Neural crest cell (in vitro differentiated cells): Measurements from ENCODE around the gene GIT2. TPM values are rescaled to one million over a fixed set of nuclear protein-coding genes. Genes with fewer than 3 reads are reported as not detected.

Experiments
- DNase-seq: peaks from one replicate; pipeline ENCODE4 v3.0.0; 2021; ENCODE audit warnings: low read depth, mixed read lengths, low spot score
- H3K27ac Mint-ChIP-seq: one replicate; pipeline ENCODE4 v1.8.0; 2021; ENCODE audit warnings: mild to moderate bottlenecking, mixed read lengths; ENCODE audit not compliant: unreplicated experiment
- H3K27me3 Mint-ChIP-seq: 2 replicates; pipeline ENCODE4 v1.8.0; 2021; ENCODE audit warnings: low read depth, mild to moderate bottlenecking, mixed read lengths
- H3K36me3 Mint-ChIP-seq: 2 replicates; pipeline ENCODE4 v1.8.0; 2021; ENCODE audit warnings: low read depth, mild to moderate bottlenecking, mixed read lengths
- H3K4me1 Mint-ChIP-seq: 2 replicates; pipeline ENCODE4 v1.8.0; 2021; ENCODE audit warnings: mixed read lengths
- H3K4me3 Mint-ChIP-seq: one replicate; pipeline ENCODE4 v1.8.0; 2021; ENCODE audit warnings: mild to moderate bottlenecking, mixed read lengths
- H3K9me3 Mint-ChIP-seq: 2 replicates; pipeline ENCODE4 v1.8.0; 2021; ENCODE audit warnings: mixed read lengths
- total RNA-seq: library from RNA; stranded (reverse); gene quantifications from 2 replicates; pipeline ENCODE4 v1.2.1, GENCODE V29; 2021
- TF ChIP-seq, protein P1 (sequence below): fragments of 200-600 bp; sonication (generic); conservative IDR thresholded peaks from 2 replicates; pipeline ENCODE4 v1.5.0; 2021; ENCODE audit warnings: antibody characterized with exemption, mild to moderate bottlenecking

GIT2 gene
- total RNA-seq, 1 donor from 2014 or later = 31.1 TPM

DNA sequence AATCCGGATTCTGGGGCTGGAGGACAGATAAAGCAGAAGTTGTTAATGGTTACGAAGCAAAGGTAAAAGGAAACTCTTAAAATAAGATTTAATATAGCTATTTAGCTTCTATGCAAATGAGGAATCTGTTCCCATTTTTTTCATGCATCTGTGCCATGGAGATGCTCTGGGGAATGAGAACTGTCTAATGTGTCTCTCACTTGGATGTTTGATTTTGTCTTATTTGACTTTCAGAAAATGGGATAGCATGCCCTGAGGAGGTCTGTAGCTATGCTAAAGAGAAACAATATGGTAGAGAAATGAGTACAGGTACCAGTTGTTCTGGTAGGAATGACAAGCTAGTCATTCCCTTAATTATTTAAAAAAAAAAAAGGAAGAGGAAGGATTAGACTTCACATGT, 27.9 kb upstream of the GIT2 start:
- H3K27ac Mint-ChIP-seq = peak overlapping the region; percentile 82
- H3K36me3 Mint-ChIP-seq = peaks cover 5% of the 10 kb centered on the region
- H3K4me3 Mint-ChIP-seq = no peak overlapping the region
- TF ChIP-seq, protein P1, sequence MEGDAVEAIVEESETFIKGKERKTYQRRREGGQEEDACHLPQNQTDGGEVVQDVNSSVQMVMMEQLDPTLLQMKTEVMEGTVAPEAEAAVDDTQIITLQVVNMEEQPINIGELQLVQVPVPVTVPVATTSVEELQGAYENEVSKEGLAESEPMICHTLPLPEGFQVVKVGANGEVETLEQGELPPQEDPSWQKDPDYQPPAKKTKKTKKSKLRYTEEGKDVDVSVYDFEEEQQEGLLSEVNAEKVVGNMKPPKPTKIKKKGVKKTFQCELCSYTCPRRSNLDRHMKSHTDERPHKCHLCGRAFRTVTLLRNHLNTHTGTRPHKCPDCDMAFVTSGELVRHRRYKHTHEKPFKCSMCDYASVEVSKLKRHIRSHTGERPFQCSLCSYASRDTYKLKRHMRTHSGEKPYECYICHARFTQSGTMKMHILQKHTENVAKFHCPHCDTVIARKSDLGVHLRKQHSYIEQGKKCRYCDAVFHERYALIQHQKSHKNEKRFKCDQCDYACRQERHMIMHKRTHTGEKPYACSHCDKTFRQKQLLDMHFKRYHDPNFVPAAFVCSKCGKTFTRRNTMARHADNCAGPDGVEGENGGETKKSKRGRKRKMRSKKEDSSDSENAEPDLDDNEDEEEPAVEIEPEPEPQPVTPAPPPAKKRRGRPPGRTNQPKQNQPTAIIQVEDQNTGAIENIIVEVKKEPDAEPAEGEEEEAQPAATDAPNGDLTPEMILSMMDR = no peak
- DNase-seq = no peak
- H3K27me3 Mint-ChIP-seq = no peaks in the 10 kb centered on the region
- H3K4me1 Mint-ChIP-seq = peaks cover 15% of the 10 kb centered on the region
- H3K9me3 Mint-ChIP-seq = no peaks in the 10 kb centered on the region

DNA sequence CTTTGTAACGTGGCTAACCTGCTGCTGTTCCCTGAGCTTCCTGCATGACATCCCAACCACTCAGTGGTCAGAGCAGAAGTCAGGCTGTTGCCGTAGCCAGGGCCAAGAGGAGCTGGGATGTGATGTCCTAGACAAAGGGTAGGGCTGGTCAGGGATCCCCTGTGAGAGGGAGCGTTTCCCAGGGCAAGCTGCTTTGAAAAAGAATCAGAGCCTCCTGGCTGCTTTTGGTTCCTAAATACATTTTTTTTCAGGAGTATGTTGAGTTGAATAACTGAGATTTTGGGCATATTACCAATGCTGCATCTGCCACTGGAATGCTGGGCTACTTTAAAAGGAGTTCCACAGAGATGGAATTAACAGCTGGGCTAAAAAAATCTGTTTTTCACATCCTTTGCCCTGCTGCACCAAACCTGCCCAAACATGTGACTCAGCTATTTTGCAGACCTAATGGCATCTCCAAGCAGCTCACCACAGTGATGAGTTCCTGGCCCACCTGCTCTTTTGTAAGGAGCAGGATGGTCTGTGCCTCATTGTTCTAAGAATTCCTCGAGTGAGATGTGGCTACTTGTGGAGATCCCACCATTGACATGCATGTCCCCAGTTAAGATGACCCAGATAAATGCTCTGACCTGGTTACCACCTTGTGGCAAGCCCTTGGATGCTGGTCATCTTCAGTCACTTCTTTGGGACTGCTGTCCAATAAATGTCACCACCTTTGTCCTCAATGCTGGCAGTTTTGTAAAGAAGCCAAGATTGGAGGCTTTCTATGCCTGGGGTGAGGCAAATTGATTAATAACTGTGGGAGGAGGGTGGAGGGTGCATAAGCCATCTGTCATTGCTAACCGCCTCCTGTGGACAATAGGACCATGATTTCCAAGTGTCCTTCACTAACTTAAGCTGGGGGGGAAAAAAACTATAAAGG, 27.2 kb upstream of the GIT2 start:
- H3K27me3 Mint-ChIP-seq = no peaks in the 10 kb centered on the region
- DNase-seq = no peak
- no peak overlapping the region for H3K4me3 Mint-ChIP-seq
- TF ChIP-seq, protein P1 = no peak
- peaks cover 7% of the 10 kb centered on the region for H3K36me3 Mint-ChIP-seq
- no peaks in the 10 kb centered on the region for H3K9me3 Mint-ChIP-seq
- H3K4me1 Mint-ChIP-seq = peaks cover 15% of the 10 kb centered on the region
- H3K27ac Mint-ChIP-seq = peak overlapping the region; percentile 82

DNA sequence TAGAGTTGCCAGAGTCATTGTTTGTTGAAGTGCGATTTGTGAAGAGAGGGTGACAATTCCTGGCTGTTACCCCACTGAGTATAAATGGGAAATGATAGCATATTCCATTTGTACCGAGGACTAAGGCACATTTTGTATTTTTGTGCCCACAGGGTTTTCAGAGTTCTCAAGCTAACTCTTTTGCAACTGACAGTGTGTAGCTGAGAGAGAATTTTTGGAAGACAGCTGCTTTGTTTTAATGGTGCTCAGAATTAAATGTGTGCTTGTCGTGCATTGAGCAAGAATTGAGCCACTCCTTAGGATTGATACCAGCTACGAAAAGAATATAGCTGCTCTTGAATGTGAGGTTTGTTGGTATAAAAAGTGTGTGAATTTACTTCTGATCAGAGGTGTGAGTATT, 24.8 kb upstream of the GIT2 start:
- Mint-ChIP-seq H3K36me3 (peaks cover 7% of the 10 kb centered on the region), H3K4me1 (peaks cover 15% of the 10 kb centered on the region), H3K27ac (no peak overlapping the region), H3K27me3 (no peaks in the 10 kb centered on the region), H3K9me3 (no peaks in the 10 kb centered on the region), H3K4me3 (no peak overlapping the region)
- TF ChIP-seq, protein P1 = no peak
- DNase-seq = no peak

DNA sequence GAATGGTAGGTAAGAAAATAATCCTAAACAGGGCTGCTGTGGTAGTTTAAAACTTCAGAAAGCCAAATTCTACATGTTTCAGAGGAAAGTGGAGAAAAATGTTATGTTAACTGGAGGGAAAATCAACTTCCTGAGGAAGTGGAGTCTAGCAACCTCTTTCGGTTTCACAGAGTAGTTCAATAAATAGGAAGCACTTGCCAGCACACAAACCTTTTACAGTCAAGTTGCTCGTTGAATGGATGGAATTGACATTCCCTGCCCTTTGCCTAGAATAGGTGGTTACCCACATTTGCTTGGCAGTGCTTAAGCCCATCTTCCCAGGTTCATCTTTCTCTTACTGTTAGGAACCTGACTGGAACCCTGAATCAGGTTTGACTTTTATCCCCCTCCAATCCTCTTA, 19.0 kb upstream of the GIT2 start:
- Mint-ChIP-seq H3K36me3 (peaks cover 5% of the 10 kb centered on the region), H3K4me1 (no peaks in the 10 kb centered on the region), H3K4me3 (no peak overlapping the region), H3K27me3 (no peaks in the 10 kb centered on the region), H3K27ac (no peak overlapping the region), H3K9me3 (no peaks in the 10 kb centered on the region)
- TF ChIP-seq, protein P1 = no peak
- no peak for DNase-seq

DNA sequence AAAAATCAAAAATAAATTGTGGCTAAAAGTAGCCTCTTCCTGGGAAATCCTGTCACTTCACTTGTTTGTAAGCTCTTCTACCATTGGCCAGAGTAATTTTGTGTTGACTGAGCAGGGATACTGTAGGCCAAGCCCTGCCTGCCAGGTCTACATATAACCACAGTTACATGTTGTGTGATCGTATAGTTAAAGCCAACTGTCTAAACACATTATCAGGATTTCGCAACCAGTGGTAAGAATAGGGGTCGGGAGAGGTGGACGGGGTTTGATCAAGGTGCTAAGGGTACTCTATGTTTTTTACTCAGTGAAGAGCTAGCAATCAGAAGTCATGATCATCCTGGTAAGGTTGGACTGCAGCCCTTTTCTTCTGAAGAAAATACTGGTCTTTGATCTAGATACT, 16.5 kb upstream of the GIT2 start:
- Mint-ChIP-seq H3K9me3 (no peaks in the 10 kb centered on the region), H3K4me1 (no peaks in the 10 kb centered on the region), H3K36me3 (no peaks in the 10 kb centered on the region), H3K27ac (no peak overlapping the region), H3K27me3 (no peaks in the 10 kb centered on the region), H3K4me3 (no peak overlapping the region)
- TF ChIP-seq, protein P1 = no peak
- DNase-seq = no peak
